Lung (tissue), 12 donors: Measurements from ENCODE around the gene FHL1. TPM values are rescaled to one million over a fixed set of nuclear protein-coding genes. Genes with fewer than 3 reads are reported as not detected.

Source experiments
- ATAC-seq: fragments of 200-7000 bp; cut with Tn5 transposase; one replicate; pipeline ENCODE4 v1.9.1; 2020; ENCODE audit warnings: moderate number of reproducible peaks; ENCODE audit not compliant: insufficient read depth, low FRiP score
- DNase-seq, 3 donors: peaks; one replicate each; pipeline ENCODE4 v3.0.0-alpha.2; 2013 to 2017
- H3K27ac ChIP-seq, 2 donors: one replicate each; pipeline ENCODE4 v1.5.1; 2013; ENCODE audit warnings: mild to moderate bottlenecking in 2 of 2, moderate library complexity in 2 of 2, control low read depth in 1 of 2, inconsistent platforms in 1 of 2, low read depth in 1 of 2, low read length in 1 of 2
- H3K27me3 ChIP-seq, 3 donors: one replicate each; pipeline ENCODE4 v1.5.1; 2013; ENCODE audit warnings: low read length in 2 of 3; ENCODE audit not compliant: control insufficient read depth in 3 of 3, insufficient read depth in 3 of 3
- H3K36me3 ChIP-seq, 4 donors: one replicate each; pipeline ENCODE4 v1.5.1; 2013; ENCODE audit warnings: low read length in 4 of 4, mild to moderate bottlenecking in 1 of 4, moderate library complexity in 1 of 4; ENCODE audit not compliant: control insufficient read depth in 4 of 4, insufficient read depth in 4 of 4
- H3K4me1 ChIP-seq, 5 donors: one replicate each; pipeline ENCODE4 v1.5.1; 2013; ENCODE audit warnings: low read length in 5 of 5, mild to moderate bottlenecking in 2 of 5, moderate library complexity in 1 of 5; ENCODE audit not compliant: control insufficient read depth in 5 of 5, insufficient read depth in 5 of 5
- H3K4me3 ChIP-seq: one replicate; pipeline ENCODE4 v1.5.1; 2013; ENCODE audit warnings: mild to moderate bottlenecking, control low read depth, moderate library complexity
- H3K9ac ChIP-seq, 2 donors: one replicate each; pipeline ENCODE4 v1.5.1; 2013; ENCODE audit warnings: low read length in 2 of 2, control low read depth in 1 of 2; ENCODE audit not compliant: insufficient read depth in 1 of 2
- H3K9me3 ChIP-seq, 4 donors: one replicate each; pipeline ENCODE4 v1.5.1; 2013; ENCODE audit warnings: low read length in 3 of 4, mild to moderate bottlenecking in 1 of 4, moderate library complexity in 1 of 4; ENCODE audit not compliant: control insufficient read depth in 4 of 4, insufficient read depth in 3 of 4
- WGBS, 2 donors: extraction: QIAGEN DNeasy Blood & Tissue Kit; methylation state at CpG; one replicate each; pipeline ENCODE4 v1.1.7; 2013; 5-methylcytosine and 5-hydroxymethylcytosine counted together
- polyA plus RNA-seq, 2 donors: library from polyadenylated mRNA; stranded (reverse); fragments of 200-250 nt; gene quantifications; one replicate each; pipeline ENCODE4 v1.2.1, GENCODE V29; 2013
- total RNA-seq, 2 donors: library from RNA; depleted of rRNA in 1 of 2; stranded (reverse); fragments of >200 nt in 1 of 2; gene quantifications; one replicate each; pipeline ENCODE4 v1.2.1, GENCODE V29; 2014 to 2021
- TF ChIP-seq, protein P1 (sequence below): IDR thresholded peaks from 2 replicates; pipeline ENCODE4 v1.5.1; 2012; ENCODE audit warnings: mild to moderate bottlenecking; ENCODE audit errors: control extremely low read depth, extremely low read depth
- donor health status: control.
- donor health status: control.
- donor health status: Bipolar disorder and iron deficiency.
- donor health status: healthy.
- donor health status: DM: yes; HTN: yes; CAD: no.

The FHL1 gene
- total and polyA plus RNA-seq, 4 donors: 49.6 to 313 (median 150) TPM

- peaks cover 0 to 7% (median 5%) of the 10 kb centered on the region in 3 donors for H3K27me3 ChIP-seq
- no peak for ATAC-seq
- peaks cover 0 to 26% (median 5%) of the 10 kb centered on the region in 5 donors for H3K4me1 ChIP-seq
- DNase-seq: no peak
- TF ChIP-seq, protein P1, sequence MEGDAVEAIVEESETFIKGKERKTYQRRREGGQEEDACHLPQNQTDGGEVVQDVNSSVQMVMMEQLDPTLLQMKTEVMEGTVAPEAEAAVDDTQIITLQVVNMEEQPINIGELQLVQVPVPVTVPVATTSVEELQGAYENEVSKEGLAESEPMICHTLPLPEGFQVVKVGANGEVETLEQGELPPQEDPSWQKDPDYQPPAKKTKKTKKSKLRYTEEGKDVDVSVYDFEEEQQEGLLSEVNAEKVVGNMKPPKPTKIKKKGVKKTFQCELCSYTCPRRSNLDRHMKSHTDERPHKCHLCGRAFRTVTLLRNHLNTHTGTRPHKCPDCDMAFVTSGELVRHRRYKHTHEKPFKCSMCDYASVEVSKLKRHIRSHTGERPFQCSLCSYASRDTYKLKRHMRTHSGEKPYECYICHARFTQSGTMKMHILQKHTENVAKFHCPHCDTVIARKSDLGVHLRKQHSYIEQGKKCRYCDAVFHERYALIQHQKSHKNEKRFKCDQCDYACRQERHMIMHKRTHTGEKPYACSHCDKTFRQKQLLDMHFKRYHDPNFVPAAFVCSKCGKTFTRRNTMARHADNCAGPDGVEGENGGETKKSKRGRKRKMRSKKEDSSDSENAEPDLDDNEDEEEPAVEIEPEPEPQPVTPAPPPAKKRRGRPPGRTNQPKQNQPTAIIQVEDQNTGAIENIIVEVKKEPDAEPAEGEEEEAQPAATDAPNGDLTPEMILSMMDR: no peak
- peaks cover 0 to 3% (median 0%) of the 10 kb centered on the region in 4 donors for H3K9me3 ChIP-seq
- H3K27ac ChIP-seq: no peak overlapping the region
- 63 to 70% methylated on average over 4 of the region's 4 CpGs for WGBS, 2 donors
- H3K4me3 ChIP-seq: no peak overlapping the region
- no peaks in the 10 kb centered on the region for H3K36me3 ChIP-seq
- H3K9ac ChIP-seq: no peak overlapping the region
Measured at GRCh38 chrX:136158685-136159084, 11.4 kb downstream of the FHL1 start.

DNA sequence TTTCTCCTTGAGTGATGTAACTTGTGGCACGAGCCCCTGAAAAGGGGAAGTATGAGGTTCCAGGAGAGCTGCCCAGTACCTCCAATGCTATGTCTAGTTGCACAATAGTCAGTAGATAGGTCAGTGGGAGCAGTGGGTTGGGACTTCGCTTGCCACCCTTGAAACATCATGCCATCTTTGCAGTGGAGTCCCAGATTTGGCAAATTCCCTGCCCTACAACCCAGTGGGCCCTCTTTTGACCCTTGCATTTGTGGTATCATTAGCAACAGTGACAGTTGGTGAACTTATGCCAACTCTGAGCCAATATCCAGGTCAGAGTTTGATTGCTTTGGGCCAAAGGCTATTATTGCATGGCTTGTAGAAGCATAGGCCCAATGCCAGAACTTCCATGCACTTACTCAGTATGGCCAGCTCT, 12.3 kb downstream of the FHL1 start:
- H3K9ac ChIP-seq: no peak overlapping the region
- 30 to 50% methylated on average over 2 of the region's 2 CpGs for WGBS, 2 donors
- no peak for ATAC-seq
- peaks cover 0 to 23% (median 5%) of the 10 kb centered on the region in 5 donors for H3K4me1 ChIP-seq
- no peak overlapping the region for H3K4me3 ChIP-seq
- peak overlapping the region; percentile 33 to 52 for H3K27ac ChIP-seq
- H3K27me3 ChIP-seq: peaks cover 0 to 7% (median 5%) of the 10 kb centered on the region in 3 donors
- peaks cover 0 to 3% (median 0%) of the 10 kb centered on the region in 4 donors for H3K9me3 ChIP-seq
- no peak for DNase-seq
- TF ChIP-seq, protein P1: no peak
- H3K36me3 ChIP-seq: no peaks in the 10 kb centered on the region

DNA sequence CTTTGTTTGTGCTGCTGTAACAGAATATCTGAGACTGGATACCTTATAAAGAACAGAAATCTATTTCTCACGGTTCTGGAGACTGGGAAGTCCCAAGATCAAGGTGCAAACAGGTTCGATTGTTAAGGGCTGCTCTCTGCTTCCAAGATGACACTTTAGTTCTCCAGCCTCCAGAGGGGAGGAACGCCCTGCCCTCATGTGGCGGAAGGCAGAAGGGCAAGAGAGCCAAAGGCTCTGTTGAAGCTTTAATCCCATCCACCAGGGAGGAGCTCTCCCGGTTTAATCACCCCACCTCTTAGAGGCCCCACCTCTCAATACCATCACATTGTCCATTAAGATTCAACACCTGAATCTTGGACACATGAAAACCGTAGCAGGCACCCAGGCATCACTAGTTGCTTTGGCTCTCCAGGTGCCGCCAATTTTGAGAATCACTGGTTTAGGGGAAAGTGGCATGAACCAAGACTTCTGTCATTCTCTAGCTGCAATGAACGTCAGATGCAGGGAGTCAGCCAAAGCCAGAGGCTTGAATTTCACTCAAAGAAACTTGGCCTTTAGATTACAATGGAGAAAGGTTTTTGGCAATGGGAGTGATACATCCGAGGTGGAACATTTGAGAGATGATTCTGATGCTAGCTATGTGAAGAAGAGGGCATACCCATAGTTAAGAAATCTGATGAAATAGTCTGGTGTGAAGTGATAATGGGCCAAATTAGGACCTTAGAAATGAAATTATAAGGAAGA, 15.7 kb downstream of the FHL1 start:
- ATAC-seq (peak; percentile 46), DNase-seq (peak in 1 of 3 donors; percentile 29)
- Histone ChIP-seq H3K36me3 (no peaks in the 10 kb centered on the region), H3K4me3 (no peak overlapping the region), H3K27ac (peak overlapping the region in 1 of 2 donors; percentile 27), H3K9me3 (peaks cover 0 to 3% (median 0%) of the 10 kb centered on the region in 4 donors), H3K9ac (no peak overlapping the region), H3K27me3 (peaks cover 0 to 7% (median 0%) of the 10 kb centered on the region in 3 donors), H3K4me1 (peaks cover 0 to 9% (median 4%) of the 10 kb centered on the region in 5 donors)
- 37 to 43% methylated on average over 9 of the region's 9 CpGs for WGBS, 2 donors
- TF ChIP-seq, protein P1: peak; percentile 29
